HG02973 (cell line): ENCODE results near the gene ACVRL1.

Experiments
- ATAC-seq: cut with Tn5 transposase; IDR thresholded peaks from one replicate; pipeline ENCODE4 v1.9.1; 2021; ENCODE audit warnings: moderate library complexity; ENCODE audit not compliant: unreplicated experiment

Gene ACVRL1

GRCh38 chr12:51896236-51896635 is 11.1 kb upstream of the ACVRL1 start:
- no peak for ATAC-seq

- ATAC-seq, result no peak
These were observed 10.1 kb upstream of the ACVRL1 start for GRCh38 chr12:51897181-51897580.

GRCh38 chr12:51898506-51898905 is 8.8 kb upstream of the ACVRL1 start:
- no peak for ATAC-seq

- ATAC-seq, result no peak
These were observed 8.4 kb upstream of the ACVRL1 start for GRCh38 chr12:51898937-51899336.

- ATAC-seq, result no peak
These were observed 6.9 kb upstream of the ACVRL1 start for GRCh38 chr12:51900323-51900889.

- no peak for ATAC-seq
These were observed 6.0 kb upstream of the ACVRL1 start for GRCh38 chr12:51901121-51901817.

- ATAC-seq, result no peak
These were observed 5.4 kb upstream of the ACVRL1 start for GRCh38 chr12:51901881-51902280.

- ATAC-seq, result no peak
These were observed 2.3 kb upstream of the ACVRL1 start for GRCh38 chr12:51904951-51905470.

- ATAC-seq, result no peak
These were observed 1.6 kb upstream of the ACVRL1 start for GRCh38 chr12:51905471-51906429.

GRCh38 chr12:51906430-51907082 is 748 bp upstream of the ACVRL1 start:
- ATAC-seq, result no peak

GRCh38 chr12:51907856-51908425 is 637 bp downstream of the ACVRL1 start:
- ATAC-seq, result no peak

GRCh38 chr12:51908876-51909592 is 1.7 kb downstream of the ACVRL1 start:
- ATAC-seq, result no peak

GRCh38 chr12:51910168-51910567 is 2.9 kb downstream of the ACVRL1 start:
- ATAC-seq, result no peak

- no peak for ATAC-seq
These were observed 3.4 kb downstream of the ACVRL1 start for GRCh38 chr12:51910691-51911090.

- no peak for ATAC-seq
These were observed 4.0 kb downstream of the ACVRL1 start for GRCh38 chr12:51911307-51911706.

GRCh38 chr12:51911788-51912711 is 4.7 kb downstream of the ACVRL1 start:
- no peak for ATAC-seq

- ATAC-seq, result no peak
These were observed 6.0 kb downstream of the ACVRL1 start for GRCh38 chr12:51913071-51914033.
